ENCODE measurements around the gene CCDC74B. TPM values are rescaled to one million over a fixed set of nuclear protein-coding genes. Genes with fewer than 3 reads are reported as not detected.
"Not testable (repeated sequence)": the region's sequence is repeated elsewhere in the genome, so short reads cannot be mapped to it uniquely, and the experiment has no call there.

CCDC74B gene
- total RNA-seq, 4 donors from 2014 or later: 0.31 to 4.4 (median 0.70) TPM

- H3K27ac ChIP-seq; intact Hi-C loops (cut with DNase I): not testable (repeated sequence)
- no CpG with 5 or more reads among the region's 6 CpGs for WGBS, 2 donors
Measured at GRCh38 chr2:130141002-130141401, 3.9 kb downstream of the CCDC74B start.

GRCh38 chr2:130140516-130140915 is 4.4 kb downstream of the CCDC74B start:
- H3K27ac ChIP-seq: not testable (repeated sequence)

More at GRCh38 chr2:130141002-130141401, 3.9 kb downstream of the CCDC74B start:
- not testable (repeated sequence) for H3K9me3 ChIP-seq, H3K4me3 ChIP-seq, H3K36me3 ChIP-seq, DNase-seq
- H3K27me3 ChIP-seq: peaks cover 0 to 21% (median 0%) of the 10 kb centered on the region in 4 donors
- peaks cover 0 to 19% (median 0%) of the 10 kb centered on the region in 3 donors for H3K4me1 ChIP-seq

GRCh38 chr2:130139331-130140280 is 5.3 kb downstream of the CCDC74B start:
- Histone ChIP-seq H3K4me1 (peaks cover 0 to 10% (median 0%) of the 10 kb centered on the region in 3 donors), H3K27me3 (peaks cover 0 to 16% (median 0%) of the 10 kb centered on the region in 4 donors)
- WGBS, 2 donors: 71 to 79% methylated on average over 5 to 6 of the region's 30 CpGs
- H3K4me3 ChIP-seq; intact Hi-C loops (cut with DNase I); H3K9me3 ChIP-seq; DNase-seq; H3K27ac ChIP-seq; H3K36me3 ChIP-seq: not testable (repeated sequence)

More at GRCh38 chr2:130140516-130140915, 4.4 kb downstream of the CCDC74B start:
- H3K36me3 ChIP-seq; H3K9me3 ChIP-seq; intact Hi-C loops (cut with DNase I); H3K4me3 ChIP-seq; DNase-seq: not testable (repeated sequence)
- H3K27me3 ChIP-seq: peaks cover 0 to 24% (median 0%) of the 10 kb centered on the region in 4 donors
- H3K4me1 ChIP-seq: peaks cover 0 to 19% (median 0%) of the 10 kb centered on the region in 3 donors
- WGBS, 2 donors: no CpG with 5 or more reads among the region's 7 CpGs

GRCh38 chr2:130138841-130139251 is 6.1 kb downstream of the CCDC74B start:
- H3K4me3 ChIP-seq; H3K4me1 ChIP-seq; H3K36me3 ChIP-seq; intact Hi-C loops (cut with DNase I); H3K9me3 ChIP-seq; H3K27ac ChIP-seq; DNase-seq: not testable (repeated sequence)
- no CpG with 5 or more reads among the region's 15 CpGs for WGBS, 2 donors
- H3K27me3 ChIP-seq: peaks cover 0 to 16% (median 0%) of the 10 kb centered on the region in 4 donors

GRCh38 chr2:130138326-130138725 is 6.6 kb downstream of the CCDC74B start:
- H3K27me3 ChIP-seq: peaks cover 0 to 12% (median 0%) of the 10 kb centered on the region in 4 donors
- H3K4me1 ChIP-seq; H3K36me3 ChIP-seq; H3K4me3 ChIP-seq; H3K27ac ChIP-seq; H3K9me3 ChIP-seq; intact Hi-C loops (cut with DNase I); DNase-seq: not testable (repeated sequence)
- WGBS, 2 donors: 60 to 83% methylated on average over 1 to 2 of the region's 13 CpGs

GRCh38 chr2:130137118-130137517 is 7.8 kb downstream of the CCDC74B start:
- H3K27me3 ChIP-seq; H3K9me3 ChIP-seq; H3K4me3 ChIP-seq; H3K4me1 ChIP-seq; H3K36me3 ChIP-seq; intact Hi-C loops (cut with DNase I); H3K27ac ChIP-seq; DNase-seq: not testable (repeated sequence)
- WGBS, 2 donors: no CpG with 5 or more reads among the region's 5 CpGs

- no CpG with 5 or more reads among the region's 10 CpGs for WGBS, 2 donors
- H3K36me3 ChIP-seq; H3K4me1 ChIP-seq; H3K27me3 ChIP-seq; H3K9me3 ChIP-seq; intact Hi-C loops (cut with DNase I); H3K4me3 ChIP-seq; DNase-seq; H3K27ac ChIP-seq: not testable (repeated sequence)
Measured at GRCh38 chr2:130136546-130136945, 8.4 kb downstream of the CCDC74B start.

- Histone ChIP-seq H3K36me3 (no peaks in the 10 kb centered on the region), H3K27me3 (peaks cover 0 to 5% (median 0%) of the 10 kb centered on the region in 4 donors), H3K4me3 (no peak overlapping the region), H3K27ac (no peak overlapping the region), H3K4me1 (no peaks in the 10 kb centered on the region), H3K9me3 (no peaks in the 10 kb centered on the region)
- no peak for DNase-seq
- intact Hi-C loops (cut with DNase I): no loop called here
- WGBS, 2 donors: 89 to 96% methylated on average over 4 of the region's 15 CpGs
- TF ChIP-seq CTCF (IDR thresholded peaks at IDR 0.05) (no peak), POLR2A (IDR thresholded peaks at IDR 0.05) (no peak)
Measured at GRCh38 chr2:130135692-130136541, 9.0 kb downstream of the CCDC74B start.

GRCh38 chr2:130129120-130129829 is 15.6 kb downstream of the CCDC74B start, which contains the start of gene POTEF:
POTEF (minus strand) TSS chr2:130129222; CDS start chr2:130120515, 8,707 bp downstream.
- H3K4me1 ChIP-seq; H3K4me3 ChIP-seq; DNase-seq; H3K9me3 ChIP-seq; H3K36me3 ChIP-seq; intact Hi-C loops (cut with DNase I); H3K27me3 ChIP-seq; H3K27ac ChIP-seq: not testable (repeated sequence)
- WGBS, 2 donors: 83 to 89% methylated on average over 6 to 7 of the region's 29 CpGs

GRCh38 chr2:130128464-130128863 is 16.4 kb downstream of the CCDC74B start:
- H3K27me3 ChIP-seq; H3K9me3 ChIP-seq; DNase-seq; intact Hi-C loops (cut with DNase I); H3K36me3 ChIP-seq; H3K4me1 ChIP-seq; H3K27ac ChIP-seq; H3K4me3 ChIP-seq: not testable (repeated sequence)
- 40% methylated on average over 1 of the region's 14 CpGs; no CpG with 5 or more reads in 1 of the 2 donors for WGBS, 2 donors

GRCh38 chr2:130127726-130128125 is 17.2 kb downstream of the CCDC74B start:
- H3K27me3 ChIP-seq; H3K4me3 ChIP-seq; H3K36me3 ChIP-seq; H3K9me3 ChIP-seq; H3K27ac ChIP-seq; DNase-seq; intact Hi-C loops (cut with DNase I); H3K4me1 ChIP-seq: not testable (repeated sequence)
- WGBS, 2 donors: no CpG with 5 or more reads among the region's 9 CpGs
